Activated T-cell treated with anti-CD3 and anti-CD28 coated beads, Interleukin-2, amount 50 U/mL, for 24 hours (primary cell): ENCODE data around the gene SIGLEC14.
A peak's percentile ranks its signal among the peaks of the same experiment; 100 is the strongest.
"Not testable (repeated sequence)": the region's sequence is repeated elsewhere in the genome, so short reads cannot be mapped to it uniquely, and the experiment has no call there.

Source experiments
- DNase-seq: peaks from one replicate; pipeline ENCODE4 v3.0.0-alpha.2; 2020
- H3K27ac Mint-ChIP-seq: 2 replicates; pipeline ENCODE4 v1.8.0; 2020; ENCODE audit warnings: mild to moderate bottlenecking, mixed read lengths
- H3K27me3 Mint-ChIP-seq: 2 replicates; pipeline ENCODE4 v1.8.0; 2020; ENCODE audit warnings: mixed read lengths
- H3K36me3 Mint-ChIP-seq: 2 replicates; pipeline ENCODE4 v1.8.0; 2020; ENCODE audit warnings: low read depth, mixed read lengths
- H3K4me1 Mint-ChIP-seq: 2 replicates; pipeline ENCODE4 v1.8.0; 2020; ENCODE audit warnings: low read depth, mixed read lengths
- H3K4me3 Mint-ChIP-seq: 2 replicates; pipeline ENCODE4 v1.8.0; 2020; ENCODE audit warnings: mild to moderate bottlenecking, moderate library complexity, mixed read lengths
- H3K9me3 Mint-ChIP-seq: 2 replicates; pipeline ENCODE4 v1.8.0; 2020; ENCODE audit warnings: mixed read lengths

SIGLEC14 gene

DNA sequence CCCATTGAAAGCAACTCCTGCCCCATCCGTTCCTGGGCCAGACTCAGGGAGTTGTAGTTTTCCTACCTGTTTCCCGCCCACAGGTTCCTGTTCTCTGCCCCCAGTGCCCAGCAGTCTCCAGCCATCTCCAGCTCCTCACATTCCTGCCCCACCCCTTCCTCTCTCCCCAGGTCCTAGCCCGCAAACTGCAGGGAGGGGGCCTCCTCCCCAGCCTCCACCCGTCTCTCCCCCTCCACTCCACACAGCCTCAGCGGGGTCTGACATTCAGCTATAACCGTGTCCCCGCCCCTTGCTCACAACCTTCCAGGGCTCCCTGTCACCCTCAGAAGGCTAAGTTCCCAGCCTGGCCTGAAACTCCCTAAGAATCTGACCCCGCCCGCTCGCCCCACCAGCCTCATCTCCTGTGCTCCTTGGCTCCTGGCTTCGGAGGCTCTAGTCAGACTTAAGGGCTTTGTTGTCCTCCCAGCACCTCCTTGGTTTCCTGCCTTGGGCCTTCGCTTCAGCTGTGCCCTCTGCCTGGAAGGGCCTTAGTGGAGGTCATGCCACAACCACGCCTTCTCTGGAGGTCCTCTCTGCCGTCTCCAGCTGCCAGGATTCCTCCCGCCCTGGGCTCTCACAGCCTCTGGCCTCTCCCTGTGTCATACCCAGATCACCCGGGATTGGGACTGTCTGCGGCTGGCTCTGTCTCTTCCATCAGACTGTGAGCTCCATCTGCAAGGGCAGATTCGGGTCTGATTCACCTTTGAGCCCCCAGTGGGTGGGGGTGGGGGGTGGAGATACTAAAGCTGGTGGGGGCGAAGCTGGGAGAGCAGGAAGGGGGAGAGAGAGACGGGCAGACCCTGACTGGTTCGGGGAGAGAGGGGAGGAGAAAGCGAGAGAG lies 41.4 kb upstream of the SIGLEC14 start:
- Mint-ChIP-seq H3K36me3 (peaks cover 2% of the 10 kb centered on the region), H3K9me3 (peaks cover 9% of the 10 kb centered on the region), H3K27ac (peak overlapping the region; percentile 24), H3K4me3 (peak overlapping the region; percentile 67), H3K4me1 (peaks cover 17% of the 10 kb centered on the region), H3K27me3 (peaks cover 10% of the 10 kb centered on the region)
- DNase-seq: no peak

DNA sequence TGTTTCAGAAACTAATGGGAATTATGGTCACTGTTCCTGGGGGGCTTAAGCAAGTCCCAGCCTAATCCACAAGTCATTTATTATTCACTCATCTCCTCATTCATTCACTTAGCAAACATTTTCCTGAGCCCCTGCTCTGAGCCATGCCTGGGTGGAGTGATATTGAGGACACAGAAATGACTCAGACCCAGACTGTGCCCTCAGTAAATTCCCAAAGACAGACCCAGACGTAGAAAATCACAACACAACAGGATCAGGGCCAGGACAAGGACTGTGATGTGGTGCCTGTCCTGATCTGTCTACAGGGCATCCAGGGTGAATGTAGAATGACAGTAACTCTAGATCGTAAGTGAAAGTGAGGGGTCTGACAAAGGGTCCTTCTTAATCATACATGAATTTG lies 39.5 kb upstream of the SIGLEC14 start:
- Mint-ChIP-seq H3K27ac (no peak overlapping the region), H3K36me3 (peaks cover 2% of the 10 kb centered on the region), H3K4me3 (no peak overlapping the region), H3K27me3 (peaks cover 10% of the 10 kb centered on the region), H3K9me3 (peaks cover 9% of the 10 kb centered on the region), H3K4me1 (peaks cover 14% of the 10 kb centered on the region)
- DNase-seq: no peak

DNA sequence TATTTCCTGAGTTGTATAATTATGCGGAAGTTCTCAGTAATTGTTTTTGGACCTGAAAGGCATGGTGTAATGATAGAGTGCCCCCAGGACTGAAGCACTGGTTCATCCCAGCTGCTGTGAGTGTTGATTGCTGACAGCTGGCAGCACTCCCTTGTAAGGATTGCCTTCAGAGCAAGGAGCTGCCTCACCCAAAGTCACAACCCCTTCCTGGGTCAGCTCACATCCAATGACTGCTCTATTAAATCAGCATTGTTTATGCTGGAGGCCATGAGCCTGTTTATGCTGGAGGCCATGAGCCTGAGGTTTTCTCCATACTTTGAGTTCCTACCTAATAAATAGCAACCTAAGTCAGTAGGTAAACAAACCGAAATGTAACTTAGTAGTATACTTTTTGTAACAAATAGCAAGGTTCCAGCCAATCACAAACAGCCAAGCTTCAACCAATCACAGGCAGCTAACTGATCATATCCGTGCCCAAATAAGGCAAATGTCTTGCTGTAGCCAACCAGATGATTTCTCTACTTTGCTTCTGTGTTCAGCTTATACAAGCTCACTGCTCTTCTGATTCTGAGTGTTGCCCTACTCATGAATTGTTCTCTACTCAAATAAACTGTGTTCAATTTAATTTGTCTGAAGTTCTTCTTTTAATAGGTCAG lies 34.8 kb upstream of the SIGLEC14 start:
- H3K27ac Mint-ChIP-seq: no peak overlapping the region
- peaks cover 5% of the 10 kb centered on the region for H3K27me3 Mint-ChIP-seq
- H3K36me3 Mint-ChIP-seq: no peaks in the 10 kb centered on the region
- peaks cover 14% of the 10 kb centered on the region for H3K9me3 Mint-ChIP-seq
- no peak overlapping the region for H3K4me3 Mint-ChIP-seq
- peaks cover 9% of the 10 kb centered on the region for H3K4me1 Mint-ChIP-seq
- DNase-seq: no peak

DNA sequence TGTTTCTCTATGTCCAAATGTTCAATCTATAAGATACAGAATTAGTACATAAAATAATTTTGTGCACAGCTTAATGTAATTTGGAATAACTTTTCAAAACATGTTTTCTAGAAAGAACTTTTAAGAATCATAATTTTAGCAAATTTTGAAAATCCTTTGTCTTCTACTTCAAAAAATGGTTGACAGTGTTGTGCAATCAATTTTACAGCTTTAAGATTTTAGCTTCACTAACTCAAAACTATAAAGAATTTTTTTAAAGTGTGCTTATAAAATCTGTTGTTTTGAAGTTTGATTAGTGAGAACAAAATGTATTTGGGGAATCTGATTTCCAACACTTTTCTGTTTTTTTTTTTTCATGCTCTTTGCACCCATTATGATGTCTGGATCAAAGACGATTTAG lies 33.8 kb upstream of the SIGLEC14 start:
- DNase-seq: no peak
- Mint-ChIP-seq H3K27ac (no peak overlapping the region), H3K36me3 (no peaks in the 10 kb centered on the region), H3K4me3 (no peak overlapping the region), H3K27me3 (peaks cover 5% of the 10 kb centered on the region), H3K4me1 (peaks cover 14% of the 10 kb centered on the region), H3K9me3 (peaks cover 14% of the 10 kb centered on the region)

DNA sequence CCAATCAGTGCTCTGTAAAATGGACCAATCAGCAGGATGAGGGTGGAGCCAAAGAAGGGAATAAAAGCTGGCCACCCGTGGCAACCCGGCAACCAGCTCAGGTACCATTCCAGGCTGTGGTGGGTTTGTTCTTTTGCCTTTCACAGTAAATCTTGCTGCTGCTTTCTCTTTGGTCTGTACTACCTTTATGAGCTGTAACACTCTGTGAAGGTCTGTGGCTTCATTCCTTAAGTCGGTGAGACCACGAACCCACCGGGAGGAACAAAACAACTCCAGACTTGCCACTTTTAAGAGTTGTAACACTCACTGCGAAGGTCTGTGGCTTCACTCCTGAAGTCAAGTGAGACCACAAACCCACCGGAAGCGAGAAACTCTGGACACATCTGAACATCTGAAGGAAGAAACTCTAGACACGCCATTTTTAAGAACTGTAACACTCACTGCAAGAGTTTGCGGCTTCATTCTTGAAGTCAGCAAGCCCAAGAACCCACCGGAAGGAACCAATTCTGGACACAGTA lies 30.0 kb upstream of the SIGLEC14 start:
- H3K27ac Mint-ChIP-seq: peak overlapping the region; percentile 89

DNA sequence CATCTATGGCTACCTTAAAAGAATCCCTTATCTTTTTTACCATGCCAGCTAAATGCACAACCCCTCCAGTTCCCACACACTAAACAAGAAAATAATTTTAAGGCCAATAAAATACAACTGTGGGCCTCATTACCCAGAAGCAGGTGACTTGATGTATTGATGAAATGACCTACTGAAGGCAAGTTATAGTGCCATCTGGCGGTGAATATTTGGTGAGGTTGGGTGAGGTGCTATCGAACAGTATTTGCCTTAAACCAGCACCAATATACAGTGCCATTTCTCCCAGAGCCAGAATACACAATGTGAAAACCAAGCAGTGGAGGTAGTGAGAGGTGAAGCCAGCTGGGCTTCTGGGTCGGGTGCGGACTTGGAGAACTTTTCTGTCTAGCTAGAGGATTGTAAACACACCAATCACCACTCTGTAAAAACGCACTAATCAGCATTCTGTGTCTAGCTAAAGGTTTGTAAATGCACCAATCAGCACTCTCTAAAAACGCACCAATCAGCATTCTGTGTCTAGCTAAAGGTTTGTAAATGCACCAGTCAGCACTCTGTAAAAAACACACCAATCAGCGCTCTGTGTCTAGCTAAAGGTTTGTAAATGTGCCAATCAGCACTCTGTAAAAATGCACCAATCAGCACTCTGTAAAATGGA lies 29.4 kb upstream of the SIGLEC14 start:
- H3K36me3 Mint-ChIP-seq, H3K27me3 Mint-ChIP-seq, H3K9me3 Mint-ChIP-seq, DNase-seq, H3K4me3 Mint-ChIP-seq: not testable (repeated sequence)
- peak overlapping the region; percentile 89 for H3K27ac Mint-ChIP-seq
- H3K4me1 Mint-ChIP-seq: peaks cover 14% of the 10 kb centered on the region

More for the DNA sequence above, 30.0 kb upstream of the SIGLEC14 start:
- H3K4me1 Mint-ChIP-seq: peaks cover 14% of the 10 kb centered on the region
- peaks cover 8% of the 10 kb centered on the region for H3K9me3 Mint-ChIP-seq
- H3K4me3 Mint-ChIP-seq: peak overlapping the region; percentile 54
- H3K27me3 Mint-ChIP-seq: peaks cover 3% of the 10 kb centered on the region
- no peaks in the 10 kb centered on the region for H3K36me3 Mint-ChIP-seq
- DNase-seq: no peak

DNA sequence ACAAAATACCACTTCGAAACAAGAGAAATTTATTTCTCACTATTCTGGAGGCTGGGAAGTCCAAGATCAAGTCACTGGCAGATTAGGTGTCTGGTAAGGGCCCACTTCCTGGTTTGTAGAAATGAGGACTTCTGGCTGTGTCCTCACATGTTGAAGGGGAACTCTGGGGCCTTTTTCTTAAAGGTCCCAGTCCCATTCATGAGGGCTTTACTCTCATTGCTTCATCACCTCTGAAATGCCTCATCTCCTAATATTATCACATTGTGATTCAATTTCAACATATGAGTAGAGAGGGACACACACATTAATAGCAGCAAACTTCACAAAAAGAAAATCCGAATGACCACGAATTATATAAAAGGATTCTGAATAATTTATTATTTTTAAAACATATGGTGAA lies 21.6 kb upstream of the SIGLEC14 start:
- Mint-ChIP-seq H3K36me3 (no peaks in the 10 kb centered on the region), H3K4me1 (peaks cover 18% of the 10 kb centered on the region), H3K4me3 (no peak overlapping the region), H3K27ac (no peak overlapping the region), H3K9me3 (peaks cover 2% of the 10 kb centered on the region), H3K27me3 (peaks cover 26% of the 10 kb centered on the region)
- no peak for DNase-seq

DNA sequence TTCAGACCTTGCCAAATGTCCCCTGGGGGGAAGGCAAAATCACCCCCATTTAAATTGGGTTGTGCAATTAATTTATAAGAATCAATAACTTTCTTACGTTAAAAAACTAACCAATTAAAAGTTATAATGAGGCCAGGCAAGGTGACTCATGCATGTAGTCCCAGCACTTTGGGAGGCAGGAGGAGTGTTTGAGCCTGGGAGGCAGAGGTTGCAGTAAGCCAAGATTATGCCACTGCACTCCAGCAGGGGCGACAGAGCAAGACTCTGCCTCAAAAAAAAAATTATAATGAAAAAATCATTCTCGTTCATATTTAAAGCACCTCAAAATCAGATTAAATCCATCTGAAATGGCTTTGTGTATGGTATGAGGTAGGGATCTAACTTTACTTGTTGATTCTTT lies 18.4 kb upstream of the SIGLEC14 start:
- H3K36me3 Mint-ChIP-seq: no peaks in the 10 kb centered on the region
- no peak for DNase-seq
- peaks cover 17% of the 10 kb centered on the region for H3K4me1 Mint-ChIP-seq
- H3K4me3 Mint-ChIP-seq: no peak overlapping the region
- peaks cover 2% of the 10 kb centered on the region for H3K9me3 Mint-ChIP-seq
- peaks cover 41% of the 10 kb centered on the region for H3K27me3 Mint-ChIP-seq
- no peak overlapping the region for H3K27ac Mint-ChIP-seq

DNA sequence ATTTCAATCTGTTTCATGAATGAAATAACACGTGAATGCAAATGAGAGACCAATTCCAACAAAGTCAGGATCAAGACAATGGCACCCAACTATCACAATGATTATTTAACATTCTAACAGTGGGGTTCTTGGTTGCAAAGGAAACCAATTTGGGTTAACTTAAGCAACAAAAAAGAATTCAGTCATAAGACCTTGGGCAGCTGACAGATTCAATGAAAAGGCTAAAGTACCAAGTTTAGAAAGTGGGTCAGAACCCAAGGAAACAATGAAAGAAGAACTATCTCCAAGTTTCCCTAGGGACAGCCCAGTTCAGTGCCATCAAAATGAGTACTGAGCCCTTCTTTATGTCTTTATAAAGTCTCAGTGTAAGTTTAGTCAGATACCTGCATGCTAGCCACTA lies 17.5 kb upstream of the SIGLEC14 start:
- Mint-ChIP-seq H3K36me3 (no peaks in the 10 kb centered on the region), H3K27ac (no peak overlapping the region), H3K27me3 (peaks cover 41% of the 10 kb centered on the region), H3K9me3 (peaks cover 2% of the 10 kb centered on the region), H3K4me1 (peaks cover 10% of the 10 kb centered on the region), H3K4me3 (no peak overlapping the region)
- DNase-seq: no peak

DNA sequence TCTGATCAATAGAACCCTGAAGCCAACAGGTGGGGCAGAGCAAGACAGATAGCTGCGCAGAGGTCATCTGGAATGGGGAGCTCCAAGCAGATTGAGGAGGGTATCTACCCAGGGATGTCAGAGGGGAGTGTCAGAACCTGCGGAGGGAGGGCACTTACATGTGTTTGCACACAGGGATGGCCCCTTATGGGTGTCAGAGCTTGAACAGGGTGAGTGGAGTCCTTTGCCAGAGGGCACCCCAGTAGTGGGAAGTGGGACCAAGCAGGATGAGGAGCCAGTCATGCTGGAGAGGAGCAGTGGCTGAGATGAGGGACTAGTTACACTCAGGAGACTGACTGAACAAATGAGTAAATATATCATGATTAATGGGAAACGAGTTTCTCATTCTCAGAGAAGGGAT lies 17.0 kb upstream of the SIGLEC14 start:
- Mint-ChIP-seq H3K36me3 (no peaks in the 10 kb centered on the region), H3K4me1 (peaks cover 6% of the 10 kb centered on the region), H3K4me3 (no peak overlapping the region), H3K9me3 (peaks cover 2% of the 10 kb centered on the region), H3K27me3 (peaks cover 41% of the 10 kb centered on the region), H3K27ac (no peak overlapping the region)
- no peak for DNase-seq

DNA sequence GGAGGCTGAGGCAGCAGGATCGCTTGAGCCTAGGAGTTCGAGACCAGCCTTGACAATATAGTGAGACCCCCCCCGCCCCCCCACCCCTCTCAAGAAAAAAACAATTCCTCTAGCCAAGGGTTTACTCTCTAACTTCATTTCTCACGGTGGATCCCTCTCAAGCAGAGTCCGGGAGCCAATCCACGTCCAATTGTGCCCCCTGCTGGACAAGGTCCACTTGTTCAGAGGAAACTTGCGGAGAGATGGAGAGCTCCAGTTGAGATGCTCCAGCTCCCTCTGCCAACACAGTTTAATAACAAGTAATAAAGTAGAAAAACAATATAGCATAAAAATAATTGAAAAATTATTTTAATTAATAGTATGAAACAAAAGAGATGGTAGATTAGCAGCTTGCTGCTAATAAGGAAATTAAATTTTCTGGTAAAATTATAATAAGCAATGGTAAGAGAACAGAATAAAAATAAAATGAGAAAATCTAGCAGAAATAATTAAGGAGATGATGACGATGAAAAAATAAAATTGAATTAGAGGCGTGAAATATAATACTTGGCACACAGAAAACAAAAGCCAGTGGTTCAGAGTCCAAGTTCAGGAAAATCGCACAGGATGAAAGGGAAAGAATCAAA lies 14.5 kb upstream of the SIGLEC14 start:
- peak; percentile 68 for DNase-seq
- peaks cover 5% of the 10 kb centered on the region for H3K4me1 Mint-ChIP-seq
- H3K27ac Mint-ChIP-seq: no peak overlapping the region
- H3K36me3 Mint-ChIP-seq: no peaks in the 10 kb centered on the region
- H3K27me3 Mint-ChIP-seq: peaks cover 35% of the 10 kb centered on the region
- peaks cover 2% of the 10 kb centered on the region for H3K9me3 Mint-ChIP-seq
- H3K4me3 Mint-ChIP-seq: no peak overlapping the region

DNA sequence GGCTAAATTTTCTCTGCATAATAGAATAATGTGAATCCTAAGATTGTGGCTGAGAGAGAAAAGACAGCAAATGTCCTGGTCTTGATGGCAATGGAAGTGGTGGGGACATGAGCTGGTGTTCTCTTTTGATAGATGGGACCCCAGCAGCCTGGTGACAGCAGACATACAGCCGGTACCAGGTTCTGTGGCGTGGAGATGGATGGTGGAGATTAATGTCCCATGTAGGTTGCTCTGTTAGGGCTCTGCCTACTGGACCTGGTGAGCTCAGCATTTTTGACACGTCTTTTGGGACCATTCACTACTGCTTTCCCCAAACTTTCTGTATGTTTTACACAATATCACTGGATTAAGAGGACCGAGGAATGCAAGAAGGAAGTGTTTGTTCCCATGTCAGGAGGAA lies 8.2 kb upstream of the SIGLEC14 start:
- Mint-ChIP-seq H3K9me3 (peaks cover 5% of the 10 kb centered on the region), H3K4me1 (peaks cover 5% of the 10 kb centered on the region), H3K27ac (no peak overlapping the region), H3K36me3 (no peaks in the 10 kb centered on the region), H3K4me3 (no peak overlapping the region), H3K27me3 (peaks cover 39% of the 10 kb centered on the region)
- no peak for DNase-seq

DNA sequence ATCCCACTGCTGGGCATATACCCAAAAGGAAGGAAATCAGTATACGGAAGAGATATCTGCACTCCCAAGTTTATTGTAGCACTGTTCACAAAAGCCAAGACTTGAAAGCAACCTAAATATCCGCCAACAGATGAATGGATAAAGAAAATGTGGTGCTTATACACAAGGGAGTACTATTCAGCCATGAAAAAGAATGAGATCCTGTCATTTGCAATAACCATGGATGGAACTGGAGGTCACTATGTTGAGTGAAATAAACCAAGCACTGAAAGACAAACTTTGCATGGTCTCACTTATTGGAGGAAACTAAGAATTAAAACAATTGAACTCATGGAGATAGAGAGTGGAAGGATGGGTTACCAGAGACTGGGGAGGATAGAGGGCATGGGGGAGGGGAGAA lies 6.5 kb upstream of the SIGLEC14 start:
- peaks cover 49% of the 10 kb centered on the region for H3K27me3 Mint-ChIP-seq
- H3K4me3 Mint-ChIP-seq: no peak overlapping the region
- no peaks in the 10 kb centered on the region for H3K36me3 Mint-ChIP-seq
- H3K4me1 Mint-ChIP-seq: peaks cover 5% of the 10 kb centered on the region
- H3K27ac Mint-ChIP-seq: no peak overlapping the region
- H3K9me3 Mint-ChIP-seq: peaks cover 5% of the 10 kb centered on the region
- DNase-seq: no peak

DNA sequence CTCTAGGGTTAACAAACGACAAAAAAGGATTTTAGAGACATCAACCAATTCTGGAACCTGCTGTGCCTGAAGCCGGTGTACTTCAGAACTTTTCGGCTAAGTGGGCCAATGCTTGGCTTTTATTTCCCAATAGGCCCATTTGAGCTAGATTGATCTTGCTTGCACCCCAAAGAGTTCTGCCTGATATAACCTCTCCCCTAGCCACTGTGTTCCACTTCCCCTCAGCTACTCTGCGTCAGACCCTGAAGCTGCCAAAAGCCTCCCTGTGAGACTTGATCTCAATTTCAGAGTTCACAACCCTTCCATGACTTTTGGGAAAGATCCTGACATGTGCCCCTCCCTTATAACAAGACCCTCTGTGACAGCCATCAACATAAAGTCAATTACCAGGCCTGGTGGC lies 5.6 kb upstream of the SIGLEC14 start:
- H3K4me1 Mint-ChIP-seq: peaks cover 5% of the 10 kb centered on the region
- peaks cover 5% of the 10 kb centered on the region for H3K9me3 Mint-ChIP-seq
- H3K27me3 Mint-ChIP-seq: peaks cover 53% of the 10 kb centered on the region
- no peak for DNase-seq
- no peaks in the 10 kb centered on the region for H3K36me3 Mint-ChIP-seq
- H3K27ac Mint-ChIP-seq: no peak overlapping the region
- H3K4me3 Mint-ChIP-seq: no peak overlapping the region
